Activated gamma-delta T cell (primary cell): ENCODE measurements around the gene KRT14.
"Not testable (repeated sequence)": the region's sequence is repeated elsewhere in the genome, so short reads cannot be mapped to it uniquely, and the experiment has no call there.

Source experiments
- DNase-seq: peaks from one replicate; lab custom pipeline; 2025; lab: John Stamatoyannopoulos, UW

Gene KRT14

GRCh38 chr17:41623184-41623861, 36.6 kb upstream of the KRT14 start:
- not testable (repeated sequence) for DNase-seq

GRCh38 chr17:41622340-41623183, 35.9 kb upstream of the KRT14 start:
- not testable (repeated sequence) for DNase-seq

- no peak for DNase-seq
These were observed 35.2 kb upstream of the KRT14 start for GRCh38 chr17:41621916-41622315.

- not testable (repeated sequence) for DNase-seq
These were observed 34.7 kb upstream of the KRT14 start for GRCh38 chr17:41621435-41621817.

GRCh38 chr17:41620583-41621434, 34.1 kb upstream of the KRT14 start:
- DNase-seq: no peak

- not testable (repeated sequence) for DNase-seq
These were observed 33.4 kb upstream of the KRT14 start for GRCh38 chr17:41619927-41620582.

- no peak for DNase-seq
These were observed 32.6 kb upstream of the KRT14 start for GRCh38 chr17:41619036-41619926.

- DNase-seq: no peak
These were observed 31.8 kb upstream of the KRT14 start for GRCh38 chr17:41618341-41619035.

- DNase-seq: no peak
These were observed 31.0 kb upstream of the KRT14 start for GRCh38 chr17:41617698-41618097.

- DNase-seq: no peak
These were observed 30.4 kb upstream of the KRT14 start for GRCh38 chr17:41617136-41617535.

GRCh38 chr17:41616486-41616885, 29.8 kb upstream of the KRT14 start:
- not testable (repeated sequence) for DNase-seq

- no peak for DNase-seq
These were observed 28.8 kb upstream of the KRT14 start for GRCh38 chr17:41615454-41615853.

GRCh38 chr17:41614767-41615166, 28.1 kb upstream of the KRT14 start:
- not testable (repeated sequence) for DNase-seq

- no peak for DNase-seq
These were observed 27.4 kb upstream of the KRT14 start for GRCh38 chr17:41614098-41614497.

- no peak for DNase-seq
These were observed 26.8 kb upstream of the KRT14 start for GRCh38 chr17:41613277-41614082.

GRCh38 chr17:41612376-41613160, 25.9 kb upstream of the KRT14 start, which contains the start of gene KRT16:
KRT16 (minus strand) TSS chr17:41612767; CDS start chr17:41612688, 79 bp downstream.
- DNase-seq: not testable (repeated sequence)

- no peak for DNase-seq
These were observed 24.4 kb upstream of the KRT14 start for GRCh38 chr17:41610965-41611640.

GRCh38 chr17:41610061-41610517, 23.4 kb upstream of the KRT14 start:
- DNase-seq: not testable (repeated sequence)
